H1 (cell line): ENCODE data around the gene NRXN2. TPM values are rescaled to one million over a fixed set of nuclear protein-coding genes. Genes with fewer than 3 reads are reported as not detected.

Source experiments
- CBX5 ChIP-seq: fragments of 300-800, 300-1000 bp; sonication (generic); IDR thresholded peaks from 2 replicates; pipeline ENCODE4 v1.7.1; 2016; ENCODE audit warnings: antibody characterized with exemption, low read length, low read depth
- CHD1 ChIP-seq: IDR thresholded peaks from 2 replicates; pipeline ENCODE4 v1.6.1; 2012; ENCODE audit warnings: low read depth, low read length, improper control_type of control experiment
- CTBP2 ChIP-seq: IDR thresholded peaks from 2 replicates; pipeline ENCODE4 v1.7.0; 2011; ENCODE audit warnings: borderline replicate concordance, mild to moderate bottlenecking, moderate library complexity, mixed read lengths, low read length; ENCODE audit not compliant: insufficient read depth, insufficient read length
- CTCF ChIP-seq, 3 experiments: IDR thresholded peaks; 1 replicate in 2 of 3; 2 replicates in 1 of 3; pipeline versions ENCODE4 v1.5.1 to v1.6.1; 2011; ENCODE audit warnings: low read length in 3 of 3, mild to moderate bottlenecking in 3 of 3, inconsistent platforms in 2 of 3, low read depth in 1 of 3, moderate library complexity in 1 of 3; ENCODE audit not compliant: insufficient read depth in 1 of 3; ENCODE audit errors: control extremely low read depth in 1 of 3
- E2F6 ChIP-seq: IDR thresholded peaks from 2 replicates; pipeline ENCODE4 v1.6.1; 2012; ENCODE audit warnings: inconsistent platforms
- EZH2 ChIP-seq: fragments of 200-600 bp; sonication (generic); IDR thresholded peaks from 2 replicates; pipeline ENCODE4 v1.7.1; 2012; ENCODE audit warnings: low read depth, mild to moderate bottlenecking, moderate library complexity, low read length, inconsistent platforms; ENCODE audit not compliant: severe bottlenecking
- GTF2F1 ChIP-seq: IDR thresholded peaks from 2 replicates; pipeline ENCODE4 v1.6.1; 2012; ENCODE audit warnings: low read depth, low read length, improper control_type of control experiment, borderline replicate concordance
- POLR2A ChIP-seq, 2 experiments: IDR thresholded peaks; 1 replicate in 1 of 2; 2 replicates in 1 of 2; pipeline ENCODE4 v1.6.1; 2011; ENCODE audit warnings: low read depth in 2 of 2, low read length in 2 of 2, mild to moderate bottlenecking in 2 of 2; ENCODE audit errors: control extremely low read depth in 1 of 2
- RAD21 ChIP-seq, 2 experiments: IDR thresholded peaks in 1 of 2; conservative IDR thresholded peaks in 1 of 2; 2 replicates each; pipeline ENCODE4 v1.6.1; 2011; ENCODE audit warnings: low read depth in 2 of 2, low read length in 2 of 2, improper control_type of control experiment in 1 of 2, inconsistent platforms in 1 of 2, mild to moderate bottlenecking in 1 of 2, moderate library complexity in 1 of 2
- SIN3A ChIP-seq, 2 experiments: IDR thresholded peaks in 1 of 2; conservative IDR thresholded peaks in 1 of 2; 2 replicates each; pipeline ENCODE4 v1.6.1; 2011 to 2012; ENCODE audit warnings: low read length in 2 of 2, improper control_type of control experiment in 1 of 2, low read depth in 1 of 2, mild to moderate bottlenecking in 1 of 2
- polyA plus RNA-seq, 7 experiments: library from polyadenylated mRNA; depleted of rRNA in 3 of 7; stranded (reverse) in 5 of 7; unstranded in 2 of 7; fragments of >200 nt in 5 of 7; fragments of 200-250 nt in 2 of 7; gene quantifications; 1 replicate in 5 of 7; 2 replicates in 1 of 7; 4 replicates in 1 of 7; pipeline versions ENCODE4 v1.2.1 to v1.2.3, GENCODE V29; 2011 to 2013; ENCODE audit warnings: missing spikeins in 2 of 7, mixed read lengths in 2 of 7
- total RNA-seq: library from RNA; stranded (reverse); fragmentation: NEBNext Ultra II Directional; extraction: Animal tissue kit (Norgen Biotek cat#: 25700); gene quantifications from 2 replicates; pipeline ENCODE4 v1.2.1, GENCODE V29; 2021

Gene NRXN2
- total and polyA plus RNA-seq, 2 of the 8 experiments (the other 6 are each of a cell fraction or from before 2014, with no cell fraction given): 1.3 to 11.5 TPM

- TF ChIP-seq CTCF (IDR thresholded peaks at IDR 0.05; ENCODE audit: control extremely low read depth in 1 of 3, insufficient read depth in 1 of 3, low read depth in 1 of 3, low read length in 3 of 3) (peak in 2 of 3 experiments; percentile 37 to 43; a peak in 3 of 4 replicates), CHD1 (no peak), CBX5 (no peak), GTF2F1 (no peak), SIN3A (conservative IDR thresholded peaks at IDR 0.05 in 1 of 2, IDR thresholded peaks at IDR 0.05 in 1 of 2; ENCODE audit: low read depth in 1 of 2, low read length in 2 of 2) (0 out of 4 replicates have a peak, but pooled peaks have one; percentile 19 to 48), E2F6 (no peak), CTBP2 (no peak), EZH2 (no peak), RAD21 (IDR thresholded peaks at IDR 0.05 in 1 of 2, conservative IDR thresholded peaks at IDR 0.05 in 1 of 2; ENCODE audit: low read depth in 2 of 2, low read length in 2 of 2) (peak; percentile 55 to 63), POLR2A (IDR thresholded peaks at IDR 0.05; ENCODE audit: control extremely low read depth in 1 of 2, low read depth in 2 of 2, low read length in 2 of 2) (no peak)
Observed at GRCh38 chr11:64644647-64645275, 78.2 kb downstream of the NRXN2 start (continued).
